Lower leg skin (tissue), 3 donors: ENCODE data around the gene SEMA3B.
"Not testable (repeated sequence)": the region's sequence is repeated elsewhere in the genome, so short reads cannot be mapped to it uniquely, and the experiment has no call there.

Source experiments
- CTCF ChIP-seq, 3 donors: fragments of 450-650 bp; IDR thresholded peaks; one replicate each; pipeline ENCODE4 v1.5.1; 2016; ENCODE audit warnings: antibody characterized with exemption in 3 of 3, mild to moderate bottlenecking in 3 of 3, moderate library complexity in 2 of 3
- POLR2A ChIP-seq, 2 donors: fragments of 450-650 bp; IDR thresholded peaks; one replicate each; pipeline ENCODE4 v1.6.1; 2016 to 2017; ENCODE audit warnings: antibody characterized with exemption in 2 of 2, mild to moderate bottlenecking in 1 of 2, moderate library complexity in 1 of 2

DNA sequence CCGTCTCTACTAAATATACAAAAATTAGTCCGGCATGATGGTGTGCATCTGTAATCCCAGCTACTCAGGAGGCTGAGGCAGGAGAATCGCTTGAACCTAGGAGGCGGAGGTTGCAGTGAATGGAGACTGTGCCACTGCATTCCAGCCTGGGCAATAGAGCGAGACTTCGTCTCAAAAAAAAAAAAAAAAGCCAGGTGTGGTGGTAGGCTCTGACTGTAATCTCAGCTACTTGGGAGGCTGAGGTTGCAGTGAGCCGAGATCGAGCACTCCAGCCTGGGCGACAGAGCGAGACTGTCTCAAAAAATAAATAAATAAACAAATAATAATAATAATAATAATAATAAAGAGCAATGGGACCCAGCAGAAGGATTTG lies 3.6 kb downstream of the SEMA3B start:
- not testable (repeated sequence) for TF ChIP-seq POLR2A, CTCF (IDR thresholded peaks at IDR 0.05)
